Tibial artery (tissue), 4 donors: ENCODE measurements around the gene STON2.

Source experiments
- DNase-seq, 2 donors: peaks; one replicate each; pipeline ENCODE4 v3.0.0-alpha.2; 2019
- H3K27ac ChIP-seq, 2 donors: fragments of 200-600 bp; sonication (generic) in 1 of 2; 1 replicate in 1 of 2; 2 replicates in 1 of 2; pipeline ENCODE4 v1.5.1; 2018 to 2019; ENCODE audit warnings: mild to moderate bottlenecking in 1 of 2
- H3K27me3 ChIP-seq, 2 donors: fragments of 200-600 bp; sonication (generic) in 1 of 2; one replicate each; pipeline versions ENCODE4 v1.5.1 to v1.6.0; 2016 to 2019
- H3K36me3 ChIP-seq, 3 donors: fragments of 200-600 bp; sonication (generic) in 2 of 3; one replicate each; pipeline ENCODE4 v1.5.1; 2016 to 2019; ENCODE audit warnings: mild to moderate bottlenecking in 2 of 3
- H3K4me1 ChIP-seq, 4 donors: fragments of 200-600 bp; sonication (generic) in 2 of 4; 1 replicate in 3 of 4; 2 replicates in 1 of 4; pipeline ENCODE4 v1.5.1; 2016 to 2019
- H3K4me3 ChIP-seq, 2 donors: fragments of 200-600 bp; sonication (generic) in 1 of 2; 1 replicate in 1 of 2; 2 replicates in 1 of 2; pipeline ENCODE4 v1.5.1; 2018 to 2019; ENCODE audit warnings: mild to moderate bottlenecking in 2 of 2
- H3K9me3 ChIP-seq, 3 donors: fragments of 200-600 bp; sonication (generic) in 1 of 3; one replicate each; pipeline ENCODE4 v1.5.1; 2016 to 2019
- CTCF ChIP-seq, 2 experiments: fragments of 200-600 bp in 1 of 2; fragments of 450-650 bp in 1 of 2; IDR thresholded peaks; one replicate each; pipeline ENCODE4 v1.5.1; 2017 to 2019; ENCODE audit warnings: antibody characterized with exemption in 2 of 2, mild to moderate bottlenecking in 1 of 2, moderate library complexity in 1 of 2
- intact Hi-C: fragments of 100-400 bp; cut with DNase I; formaldehyde crosslinking; loops from one replicate; pipeline ENCODE4 v1.15.0; 2023; ENCODE audit warnings: low total_unique reads

STON2 gene

GRCh38 chr14:81429028-81429427 is 28.9 kb upstream of the STON2 start:
- H3K27me3 ChIP-seq, result peaks cover 0 to 10% of the 10 kb centered on the region in 2 donors
- H3K9me3 ChIP-seq, result no peaks in the 10 kb centered on the region
- intact Hi-C loops, result no loop called here
- H3K4me1 ChIP-seq, result no peaks in the 10 kb centered on the region
- no peak for TF ChIP-seq CTCF (IDR thresholded peaks at IDR 0.05)
- no peak for DNase-seq
- H3K36me3 ChIP-seq, result no peaks in the 10 kb centered on the region
- H3K4me3 ChIP-seq, result no peak overlapping the region
- no peak overlapping the region for H3K27ac ChIP-seq

- H3K4me1 ChIP-seq, result no peaks in the 10 kb centered on the region
- TF ChIP-seq CTCF (IDR thresholded peaks at IDR 0.05), result no peak
- no peaks in the 10 kb centered on the region for H3K36me3 ChIP-seq
- intact Hi-C loops, result no loop called here
- peaks cover 0 to 7% of the 10 kb centered on the region in 2 donors for H3K27me3 ChIP-seq
- H3K27ac ChIP-seq, result no peak overlapping the region
- no peak overlapping the region for H3K4me3 ChIP-seq
- no peaks in the 10 kb centered on the region for H3K9me3 ChIP-seq
- DNase-seq, result peak in 1 of 2 donors; percentile 50
Measured at GRCh38 chr14:81427348-81428058, 27.4 kb upstream of the STON2 start.

GRCh38 chr14:81423504-81423903 is 23.4 kb upstream of the STON2 start:
- H3K4me1 ChIP-seq, result no peaks in the 10 kb centered on the region
- peak overlapping the region in 1 of 2 donors; percentile 39 for H3K27ac ChIP-seq
- intact Hi-C loops, result no loop called here
- peak; percentile 48 to 85 for DNase-seq
- no peaks in the 10 kb centered on the region for H3K9me3 ChIP-seq
- H3K27me3 ChIP-seq, result peaks cover 0 to 7% of the 10 kb centered on the region in 2 donors
- no peak for TF ChIP-seq CTCF (IDR thresholded peaks at IDR 0.05)
- no peaks in the 10 kb centered on the region for H3K36me3 ChIP-seq
- no peak overlapping the region for H3K4me3 ChIP-seq

DNA sequence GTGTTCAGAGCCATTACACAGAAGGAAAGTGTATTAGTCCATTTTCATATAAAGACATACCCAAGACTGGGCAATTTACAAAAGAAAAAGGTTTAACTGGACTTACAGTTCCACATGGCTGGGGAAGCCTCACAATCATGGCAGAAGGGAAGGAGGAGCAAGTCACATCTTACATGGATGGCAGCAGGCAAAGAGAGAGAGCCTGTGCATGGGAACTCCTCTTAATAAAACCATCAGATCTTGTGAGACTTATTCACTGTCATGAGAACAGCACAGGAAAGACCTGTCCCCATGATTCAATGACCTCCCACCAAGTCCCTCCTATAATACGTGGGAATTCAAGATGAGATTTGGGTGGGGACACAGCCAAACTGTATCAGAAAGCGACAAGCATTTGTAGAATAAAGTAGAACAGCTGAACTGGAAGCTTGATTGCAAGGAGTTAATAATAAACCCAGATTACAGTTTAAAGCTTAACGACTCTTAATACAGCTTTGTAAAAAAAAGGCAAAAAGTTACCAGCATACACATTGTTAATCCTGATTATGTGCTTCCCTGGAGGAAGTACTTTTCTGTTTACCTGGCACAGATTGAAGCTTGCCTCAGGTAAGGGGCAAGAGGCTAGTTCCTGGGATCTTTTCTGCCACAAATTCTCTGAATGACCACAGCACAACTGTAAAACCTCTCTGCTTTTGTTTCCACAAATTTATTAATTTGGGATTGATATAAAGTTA is 18.1 kb upstream of the STON2 start:
- no peak for DNase-seq
- Histone ChIP-seq H3K36me3 (no peaks in the 10 kb centered on the region), H3K4me3 (no peak overlapping the region), H3K27ac (no peak overlapping the region), H3K9me3 (no peaks in the 10 kb centered on the region), H3K4me1 (no peaks in the 10 kb centered on the region), H3K27me3 (no peaks in the 10 kb centered on the region)
- no peak for TF ChIP-seq CTCF (IDR thresholded peaks at IDR 0.05)
- intact Hi-C loops, result no loop called here

DNA sequence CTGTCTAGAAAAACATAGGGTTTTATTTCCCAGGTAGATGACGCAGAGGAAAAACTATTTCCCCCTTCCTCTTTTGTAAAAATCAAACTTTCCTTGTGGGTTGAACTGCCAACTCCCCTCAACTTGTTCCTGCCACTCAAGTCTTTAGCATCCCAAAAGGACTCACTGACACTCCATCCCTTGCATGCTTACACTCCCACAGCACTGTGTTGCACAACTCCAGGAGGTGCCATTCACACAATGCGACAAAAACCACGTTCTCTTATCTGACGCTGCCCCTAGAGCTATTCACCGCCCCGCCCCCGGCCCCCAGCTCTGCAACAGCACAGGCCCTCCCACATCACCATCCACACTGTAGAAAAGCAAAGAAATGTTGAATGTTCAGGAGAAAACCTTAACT is 16.9 kb upstream of the STON2 start:
- Histone ChIP-seq H3K9me3 (no peaks in the 10 kb centered on the region), H3K27ac (no peak overlapping the region), H3K4me1 (no peaks in the 10 kb centered on the region), H3K27me3 (no peaks in the 10 kb centered on the region), H3K4me3 (no peak overlapping the region), H3K36me3 (no peaks in the 10 kb centered on the region)
- no peak for TF ChIP-seq CTCF (IDR thresholded peaks at IDR 0.05)
- intact Hi-C loops, result no loop called here
- no peak for DNase-seq
